CD4-positive, alpha-beta T cell treated with Interleukin-6 for 4 hours (primary cell): ENCODE measurements around the gene C3orf85.

Experiments used
- DNase-seq: peaks from one replicate; pipeline ENCODE4 v3.0.0-alpha.2; 2020; ENCODE audit warnings: mixed read lengths

C3orf85 gene

GRCh38 chr3:109154979-109155378, 18.5 kb downstream of the C3orf85 start:
- no peak for DNase-seq

GRCh38 chr3:109155828-109156227, 19.3 kb downstream of the C3orf85 start:
- DNase-seq, result no peak

- DNase-seq, result no peak
Measured at GRCh38 chr3:109161487-109162123, 25.1 kb downstream of the C3orf85 start.

- no peak for DNase-seq
Measured at GRCh38 chr3:109165905-109166304, 29.4 kb downstream of the C3orf85 start.

- DNase-seq, result no peak
Measured at GRCh38 chr3:109171479-109171878, 35.0 kb downstream of the C3orf85 start.

- no peak for DNase-seq
Measured at GRCh38 chr3:109175411-109175810, 38.9 kb downstream of the C3orf85 start.

- no peak for DNase-seq
Measured at GRCh38 chr3:109176726-109177125, 40.2 kb downstream of the C3orf85 start.

- DNase-seq, result no peak
Measured at GRCh38 chr3:109177908-109178307, 41.4 kb downstream of the C3orf85 start.

- DNase-seq, result no peak
Measured at GRCh38 chr3:109178708-109179107, 42.2 kb downstream of the C3orf85 start.

- no peak for DNase-seq
Measured at GRCh38 chr3:109184726-109185125, 48.2 kb downstream of the C3orf85 start.

GRCh38 chr3:109187390-109187789, 50.9 kb downstream of the C3orf85 start:
- DNase-seq, result no peak

GRCh38 chr3:109188741-109189140, 52.2 kb downstream of the C3orf85 start:
- DNase-seq, result no peak

GRCh38 chr3:109191421-109191820, 54.9 kb downstream of the C3orf85 start:
- DNase-seq, result no peak

- DNase-seq, result no peak
Measured at GRCh38 chr3:109195815-109196214, 59.3 kb downstream of the C3orf85 start.
